ENCODE results near the gene PRPF6. TPM values are rescaled to one million over a fixed set of nuclear protein-coding genes. Genes with fewer than 3 reads are reported as not detected.

PRPF6 gene
- total and polyA plus RNA-seq, 2 of the 13 experiments (the other 11 are each of a cell fraction or from before 2014, with no cell fraction given): 63.7 to 101 TPM

DNA sequence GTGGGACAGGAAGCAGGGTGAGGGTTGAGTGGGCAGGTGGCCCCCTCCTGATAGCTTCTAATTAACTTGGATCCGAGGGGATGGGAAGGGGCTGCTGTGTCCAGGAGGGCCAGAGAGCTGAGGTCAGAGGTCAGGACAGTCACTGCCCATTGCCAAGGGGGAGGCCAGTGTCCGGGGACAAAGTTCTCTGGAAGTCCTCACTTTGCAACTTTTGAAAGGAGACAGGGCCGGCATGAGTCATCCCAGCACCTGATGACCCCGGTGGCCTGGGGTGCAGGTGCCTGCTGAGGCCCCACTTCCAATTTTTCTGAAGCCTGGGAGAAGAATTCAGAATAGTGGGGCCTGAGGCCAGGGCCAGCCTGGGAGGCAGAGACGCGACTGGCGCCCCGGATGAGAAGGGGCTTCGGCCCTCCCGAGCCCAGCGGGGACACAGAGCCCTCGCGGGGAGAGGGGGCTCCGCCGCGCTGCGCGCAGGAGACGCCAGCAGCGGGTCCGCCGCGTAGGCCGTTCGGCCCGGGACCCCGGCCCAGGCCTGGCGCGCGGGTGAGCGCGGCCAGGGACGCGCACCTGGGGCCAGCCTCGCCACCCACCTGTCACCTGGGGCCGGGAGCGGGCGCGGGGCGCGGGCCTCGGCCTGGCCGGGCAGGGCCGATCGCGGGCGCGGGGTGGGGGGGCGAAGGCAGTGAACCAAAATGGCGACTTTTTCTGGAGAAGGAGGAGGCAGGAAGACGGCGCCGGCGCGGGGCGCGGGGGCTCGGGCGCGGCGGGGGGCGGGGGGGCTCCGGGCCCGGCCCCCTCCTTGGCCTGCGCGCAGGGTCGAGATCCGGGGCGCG is 11.8 kb upstream of the PRPF6 start (continued):
- TF ChIP-seq, protein P1, sequence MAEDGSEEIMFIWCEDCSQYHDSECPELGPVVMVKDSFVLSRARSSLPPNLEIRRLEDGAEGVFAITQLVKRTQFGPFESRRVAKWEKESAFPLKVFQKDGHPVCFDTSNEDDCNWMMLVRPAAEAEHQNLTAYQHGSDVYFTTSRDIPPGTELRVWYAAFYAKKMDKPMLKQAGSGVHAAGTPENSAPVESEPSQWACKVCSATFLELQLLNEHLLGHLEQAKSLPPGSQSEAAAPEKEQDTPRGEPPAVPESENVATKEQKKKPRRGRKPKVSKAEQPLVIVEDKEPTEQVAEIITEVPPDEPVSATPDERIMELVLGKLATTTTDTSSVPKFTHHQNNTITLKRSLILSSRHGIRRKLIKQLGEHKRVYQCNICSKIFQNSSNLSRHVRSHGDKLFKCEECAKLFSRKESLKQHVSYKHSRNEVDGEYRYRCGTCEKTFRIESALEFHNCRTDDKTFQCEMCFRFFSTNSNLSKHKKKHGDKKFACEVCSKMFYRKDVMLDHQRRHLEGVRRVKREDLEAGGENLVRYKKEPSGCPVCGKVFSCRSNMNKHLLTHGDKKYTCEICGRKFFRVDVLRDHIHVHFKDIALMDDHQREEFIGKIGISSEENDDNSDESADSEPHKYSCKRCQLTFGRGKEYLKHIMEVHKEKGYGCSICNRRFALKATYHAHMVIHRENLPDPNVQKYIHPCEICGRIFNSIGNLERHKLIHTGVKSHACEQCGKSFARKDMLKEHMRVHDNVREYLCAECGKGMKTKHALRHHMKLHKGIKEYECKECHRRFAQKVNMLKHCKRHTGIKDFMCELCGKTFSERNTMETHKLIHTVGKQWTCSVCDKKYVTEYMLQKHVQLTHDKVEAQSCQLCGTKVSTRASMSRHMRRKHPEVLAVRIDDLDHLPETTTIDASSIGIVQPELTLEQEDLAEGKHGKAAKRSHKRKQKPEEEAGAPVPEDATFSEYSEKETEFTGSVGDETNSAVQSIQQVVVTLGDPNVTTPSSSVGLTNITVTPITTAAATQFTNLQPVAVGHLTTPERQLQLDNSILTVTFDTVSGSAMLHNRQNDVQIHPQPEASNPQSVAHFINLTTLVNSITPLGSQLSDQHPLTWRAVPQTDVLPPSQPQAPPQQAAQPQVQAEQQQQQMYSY (CRISPR knock-in tag; IDR thresholded peaks at IDR 0.05): no peak
- no peak for TF ChIP-seq ZNF839 (CRISPR knock-in tag; IDR thresholded peaks at IDR 0.05; ENCODE audit: borderline replicate concordance)
- TF ChIP-seq ZNF780A (CRISPR knock-in tag; IDR thresholded peaks at IDR 0.05): no peak
- TF ChIP-seq NR2F6 (IDR thresholded peaks at IDR 0.05): peak; percentile 100
- peak; percentile 100 for TF ChIP-seq NR2F6 (CRISPR knock-in tag; IDR thresholded peaks at IDR 0.05)
- TF ChIP-seq, protein P2, sequence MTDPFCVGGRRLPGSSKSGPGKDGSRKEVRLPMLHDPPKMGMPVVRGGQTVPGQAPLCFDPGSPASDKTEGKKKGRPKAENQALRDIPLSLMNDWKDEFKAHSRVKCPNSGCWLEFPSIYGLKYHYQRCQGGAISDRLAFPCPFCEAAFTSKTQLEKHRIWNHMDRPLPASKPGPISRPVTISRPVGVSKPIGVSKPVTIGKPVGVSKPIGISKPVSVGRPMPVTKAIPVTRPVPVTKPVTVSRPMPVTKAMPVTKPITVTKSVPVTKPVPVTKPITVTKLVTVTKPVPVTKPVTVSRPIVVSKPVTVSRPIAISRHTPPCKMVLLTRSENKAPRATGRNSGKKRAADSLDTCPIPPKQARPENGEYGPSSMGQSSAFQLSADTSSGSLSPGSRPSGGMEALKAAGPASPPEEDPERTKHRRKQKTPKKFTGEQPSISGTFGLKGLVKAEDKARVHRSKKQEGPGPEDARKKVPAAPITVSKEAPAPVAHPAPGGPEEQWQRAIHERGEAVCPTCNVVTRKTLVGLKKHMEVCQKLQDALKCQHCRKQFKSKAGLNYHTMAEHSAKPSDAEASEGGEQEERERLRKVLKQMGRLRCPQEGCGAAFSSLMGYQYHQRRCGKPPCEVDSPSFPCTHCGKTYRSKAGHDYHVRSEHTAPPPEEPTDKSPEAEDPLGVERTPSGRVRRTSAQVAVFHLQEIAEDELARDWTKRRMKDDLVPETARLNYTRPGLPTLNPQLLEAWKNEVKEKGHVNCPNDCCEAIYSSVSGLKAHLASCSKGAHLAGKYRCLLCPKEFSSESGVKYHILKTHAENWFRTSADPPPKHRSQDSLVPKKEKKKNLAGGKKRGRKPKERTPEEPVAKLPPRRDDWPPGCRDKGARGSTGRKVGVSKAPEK (CRISPR knock-in tag; IDR thresholded peaks at IDR 0.05; ENCODE audit: borderline replicate concordance): no peak
- TF ChIP-seq ZNF496 (CRISPR knock-in tag; IDR thresholded peaks at IDR 0.05; ENCODE audit: insufficient replicate concordance): no peak
- no peak; the same call in 1 of the 2 replicates for TF ChIP-seq SATB2 (CRISPR knock-in tag; IDR thresholded peaks at IDR 0.05)
- TF ChIP-seq THAP8 (CRISPR knock-in tag; IDR thresholded peaks at IDR 0.05; ENCODE audit: borderline replicate concordance): no peak
- TF ChIP-seq ADNP (CRISPR knock-in tag; IDR thresholded peaks at IDR 0.05): no peak
- TF ChIP-seq ZNF564 (CRISPR knock-in tag; IDR thresholded peaks at IDR 0.05): 0 out of 2 replicates have a peak, but pooled peaks have one; percentile 85
- no peak for TF ChIP-seq ZNF383 (CRISPR knock-in tag; IDR thresholded peaks at IDR 0.05; ENCODE audit: borderline replicate concordance)
- no peak for TF ChIP-seq ZNF180 (CRISPR knock-in tag; IDR thresholded peaks at IDR 0.05; ENCODE audit: borderline replicate concordance, low read depth)
- no peak; the same call in 1 of the 2 replicates for TF ChIP-seq ZNF546 (CRISPR knock-in tag; conservative IDR thresholded peaks at IDR 0.05)
- TF ChIP-seq, protein P3, sequence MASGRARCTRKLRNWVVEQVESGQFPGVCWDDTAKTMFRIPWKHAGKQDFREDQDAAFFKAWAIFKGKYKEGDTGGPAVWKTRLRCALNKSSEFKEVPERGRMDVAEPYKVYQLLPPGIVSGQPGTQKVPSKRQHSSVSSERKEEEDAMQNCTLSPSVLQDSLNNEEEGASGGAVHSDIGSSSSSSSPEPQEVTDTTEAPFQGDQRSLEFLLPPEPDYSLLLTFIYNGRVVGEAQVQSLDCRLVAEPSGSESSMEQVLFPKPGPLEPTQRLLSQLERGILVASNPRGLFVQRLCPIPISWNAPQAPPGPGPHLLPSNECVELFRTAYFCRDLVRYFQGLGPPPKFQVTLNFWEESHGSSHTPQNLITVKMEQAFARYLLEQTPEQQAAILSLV (CRISPR knock-in tag; IDR thresholded peaks at IDR 0.05; ENCODE audit: borderline replicate concordance): peak; percentile 85; the same call in 1 of the 2 replicates
- TF ChIP-seq ZNF282 (IDR thresholded peaks at IDR 0.05; ENCODE audit: partially characterized antibody): no peak
- TF ChIP-seq MIXL1 (CRISPR knock-in tag; IDR thresholded peaks at IDR 0.05): peak; percentile 24; the same call in 1 of the 2 replicates
- TF ChIP-seq GTF2F1 (IDR thresholded peaks at IDR 0.05; ENCODE audit: low read length): no peak
- TF ChIP-seq XBP1 (CRISPR knock-in tag; IDR thresholded peaks at IDR 0.05): no peak
- 0 out of 2 replicates have a peak, but pooled peaks have one; percentile 50 for TF ChIP-seq NFKBIZ (CRISPR knock-in tag; IDR thresholded peaks at IDR 0.05)
- peak; percentile 34; the same call in 1 of the 2 replicates for TF ChIP-seq PHF20 (CRISPR knock-in tag; IDR thresholded peaks at IDR 0.05)
- no peak for TF ChIP-seq ZNF256 (CRISPR knock-in tag; conservative IDR thresholded peaks at IDR 0.05)
- no peak for TF ChIP-seq KMT2A (CRISPR knock-in tag; IDR thresholded peaks at IDR 0.05)

All from HepG2 (cell line).